Thyroid gland (tissue), 4 donors: ENCODE results near the gene SMG6.

Experiments used
- POLR2A ChIP-seq, 2 donors: fragments of 450-650 bp; IDR thresholded peaks; one replicate each; pipeline ENCODE4 v1.6.1; 2017; ENCODE audit warnings: antibody characterized with exemption in 2 of 2, mild to moderate bottlenecking in 2 of 2, moderate library complexity in 1 of 2
- TF ChIP-seq, protein P1 (sequence below), 6 experiments: fragments of 200-600 bp in 3 of 6; fragments of 450-650 bp in 3 of 6; sonication (generic) in 3 of 6; IDR thresholded peaks; one replicate each; pipeline ENCODE4 v1.5.1; 2016 to 2019; ENCODE audit warnings: antibody characterized with exemption in 6 of 6, mild to moderate bottlenecking in 2 of 6, inconsistent platforms in 1 of 6, moderate library complexity in 1 of 6

DNA sequence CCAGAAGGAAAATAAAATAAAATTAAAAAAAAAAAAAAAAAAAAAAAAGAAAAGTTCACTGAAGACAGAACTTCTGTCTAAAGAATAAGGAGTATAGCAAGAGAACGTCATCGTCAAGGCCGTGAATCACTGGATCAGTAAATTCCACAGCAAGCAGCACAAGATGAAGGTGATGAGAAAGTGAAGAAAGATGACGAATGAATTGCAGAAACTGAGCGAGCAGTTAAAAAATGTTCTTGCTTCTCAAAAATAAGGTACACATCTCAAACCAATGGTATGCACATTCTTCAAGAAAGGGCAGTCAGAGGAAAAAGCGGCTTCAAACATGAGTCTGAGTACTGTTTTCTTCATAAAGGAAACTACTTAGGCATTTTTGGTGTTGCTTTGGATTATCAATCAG, 104.7 kb downstream of the SMG6 start:
- TF ChIP-seq, protein P1, sequence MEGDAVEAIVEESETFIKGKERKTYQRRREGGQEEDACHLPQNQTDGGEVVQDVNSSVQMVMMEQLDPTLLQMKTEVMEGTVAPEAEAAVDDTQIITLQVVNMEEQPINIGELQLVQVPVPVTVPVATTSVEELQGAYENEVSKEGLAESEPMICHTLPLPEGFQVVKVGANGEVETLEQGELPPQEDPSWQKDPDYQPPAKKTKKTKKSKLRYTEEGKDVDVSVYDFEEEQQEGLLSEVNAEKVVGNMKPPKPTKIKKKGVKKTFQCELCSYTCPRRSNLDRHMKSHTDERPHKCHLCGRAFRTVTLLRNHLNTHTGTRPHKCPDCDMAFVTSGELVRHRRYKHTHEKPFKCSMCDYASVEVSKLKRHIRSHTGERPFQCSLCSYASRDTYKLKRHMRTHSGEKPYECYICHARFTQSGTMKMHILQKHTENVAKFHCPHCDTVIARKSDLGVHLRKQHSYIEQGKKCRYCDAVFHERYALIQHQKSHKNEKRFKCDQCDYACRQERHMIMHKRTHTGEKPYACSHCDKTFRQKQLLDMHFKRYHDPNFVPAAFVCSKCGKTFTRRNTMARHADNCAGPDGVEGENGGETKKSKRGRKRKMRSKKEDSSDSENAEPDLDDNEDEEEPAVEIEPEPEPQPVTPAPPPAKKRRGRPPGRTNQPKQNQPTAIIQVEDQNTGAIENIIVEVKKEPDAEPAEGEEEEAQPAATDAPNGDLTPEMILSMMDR (IDR thresholded peaks at IDR 0.05) = no peak
- no peak for TF ChIP-seq POLR2A (IDR thresholded peaks at IDR 0.05)
